IMR-90 (cell line): ENCODE data around the gene SLC26A1. TPM values are rescaled to one million over a fixed set of nuclear protein-coding genes. Genes with fewer than 3 reads are reported as not detected.

Source experiments
- ATAC-seq: fragments of 200-7000 bp; cut with Tn5 transposase; 2 replicates; pipeline ENCODE4 v1.9.1; 2020; ENCODE audit warnings: low read depth, mild to moderate bottlenecking, moderate library complexity
- BruUV-seq: library from RNA; stranded (reverse); fragments of 400-500 nt; replicated peaks from 2 replicates; lab custom pipeline; 2021; lab: Mats Ljungman, UMichigan
- CTCF ChIA-PET: fragments of 300-600 bp; formaldehyde crosslinking; extraction: SDS; loops from one replicate; lab custom pipeline; 2021; ENCODE audit warnings: antibody characterized with exemption; lab: Yijun Ruan, JAX
- POLR2A ChIA-PET: fragments of 300-600 bp; sonication (Branson Sonifier 250); formaldehyde crosslinking; loops from one replicate; lab custom pipeline; 2022; ENCODE audit warnings: antibody characterized with exemption; ENCODE audit not compliant: unreplicated experiment; lab: Charles Lee
- DNase-seq: peaks from one replicate; pipeline ENCODE4 v3.0.0; 2013
- H2AFZ ChIP-seq: replicated peaks from 2 replicates; pipeline ENCODE3; 2013; ENCODE audit warnings: low read length, mild to moderate bottlenecking; ENCODE audit not compliant: poor library complexity
- H2AK5ac ChIP-seq: 2 replicates; pipeline ENCODE4 v1.6.1; 2013; ENCODE audit warnings: low read depth, low read length, inconsistent platforms
- H2AK9ac ChIP-seq: replicated peaks from 2 replicates; pipeline ENCODE3; 2013; ENCODE audit warnings: mild to moderate bottlenecking, low read depth, low read length, moderate library complexity; ENCODE audit not compliant: poor library complexity
- H2BK120ac ChIP-seq: 2 replicates; pipeline ENCODE4 v1.6.1; 2013; ENCODE audit warnings: low read depth, low read length, inconsistent platforms
- H2BK15ac ChIP-seq: 3 replicates; pipeline ENCODE4 v1.6.1; 2013; ENCODE audit warnings: low read depth, low read length, inconsistent platforms
- H2BK20ac ChIP-seq: 2 replicates; pipeline ENCODE4 v1.6.1; 2013; ENCODE audit warnings: low read depth, mild to moderate bottlenecking, inconsistent platforms, low read length, moderate library complexity
- H2BK5ac ChIP-seq: 2 replicates; pipeline ENCODE4 v1.6.1; 2013; ENCODE audit warnings: mild to moderate bottlenecking, low read depth, low read length, inconsistent platforms; ENCODE audit not compliant: poor library complexity, severe bottlenecking
- H3K14ac ChIP-seq: replicated peaks from 2 replicates; pipeline ENCODE4 v1.6.1; 2013; ENCODE audit warnings: low read depth, low read length, inconsistent platforms
- H3K18ac ChIP-seq: 2 replicates; pipeline ENCODE4 v1.6.1; 2013; ENCODE audit warnings: low read depth, low read length, control low read depth
- H3K23ac ChIP-seq: 2 replicates; pipeline ENCODE4 v1.6.1; 2013; ENCODE audit warnings: low read depth, low read length, inconsistent platforms
- H3K27ac ChIP-seq: 2 replicates; pipeline ENCODE4 v1.5.1; 2013; ENCODE audit warnings: mild to moderate bottlenecking, control low read depth, low read length; ENCODE audit not compliant: insufficient read depth
- H3K27me3 ChIP-seq: 2 replicates; pipeline ENCODE4 v1.6.1; 2013; ENCODE audit warnings: low read length; ENCODE audit not compliant: control insufficient read depth, insufficient read depth
- H3K36me3 ChIP-seq: 2 replicates; pipeline ENCODE4 v1.6.1; 2013; ENCODE audit warnings: low read length, mixed read lengths; ENCODE audit not compliant: control insufficient read depth, insufficient read depth
- H3K4ac ChIP-seq: 2 replicates; pipeline ENCODE4 v1.6.1; 2013; ENCODE audit warnings: low read depth, low read length, inconsistent platforms
- H3K4me1 ChIP-seq: 2 replicates; pipeline ENCODE4 v1.6.1; 2013; ENCODE audit warnings: low read length, mixed read lengths; ENCODE audit not compliant: control insufficient read depth, insufficient read depth
- H3K4me2 ChIP-seq: 2 replicates; pipeline ENCODE4 v1.6.1; 2013; ENCODE audit warnings: low read depth, mild to moderate bottlenecking, control low read depth, low read length, moderate library complexity
- H3K4me3 ChIP-seq: 2 replicates; pipeline ENCODE4 v1.5.1; 2013; ENCODE audit warnings: low read depth, mild to moderate bottlenecking, control low read depth, low read length, moderate library complexity; ENCODE audit not compliant: insufficient read depth
- H3K56ac ChIP-seq: 2 replicates; pipeline ENCODE4 v1.6.1; 2013; ENCODE audit warnings: low read length, inconsistent platforms; ENCODE audit not compliant: insufficient read depth; ENCODE audit errors: extremely low read depth
- H3K79me1 ChIP-seq, 2 experiments: 2 replicates each; pipeline ENCODE4 v1.6.1; 2013; ENCODE audit warnings: low read length in 2 of 2, inconsistent platforms in 1 of 2, low read depth in 1 of 2
- H3K9ac ChIP-seq: 2 replicates; pipeline ENCODE4 v1.6.1; 2013; ENCODE audit warnings: low read depth, low read length, control low read depth
- H3K9me1 ChIP-seq: 2 replicates; pipeline ENCODE4 v1.6.1; 2013; ENCODE audit warnings: low read length, inconsistent platforms; ENCODE audit not compliant: insufficient read depth
- H3K9me3 ChIP-seq: 2 replicates; pipeline ENCODE4 v1.6.1; 2013; ENCODE audit warnings: low read length; ENCODE audit not compliant: control insufficient read depth, insufficient read depth
- H4K20me1 ChIP-seq: 2 replicates; pipeline ENCODE4 v1.6.1; 2013; ENCODE audit warnings: low read length, inconsistent platforms; ENCODE audit not compliant: insufficient read depth
- H4K5ac ChIP-seq: 2 replicates; pipeline ENCODE4 v1.6.1; 2013; ENCODE audit warnings: mild to moderate bottlenecking, low read depth, low read length, control low read depth
- H4K8ac ChIP-seq, 2 experiments: 2 replicates each; pipeline ENCODE4 v1.6.1; 2013; ENCODE audit warnings: low read depth in 2 of 2, low read length in 2 of 2, control low read depth in 1 of 2, inconsistent platforms in 1 of 2
- H4K91ac ChIP-seq: 2 replicates; pipeline ENCODE4 v1.6.1; 2013; ENCODE audit warnings: low read depth, low read length, inconsistent platforms; ENCODE audit not compliant: insufficient read depth
- BHLHE40 ChIP-seq: fragments of 150-350 bp; IDR thresholded peaks from 2 replicates; pipeline ENCODE4 v1.6.1; 2016; ENCODE audit warnings: mild to moderate bottlenecking, low read depth, low read length
- CEBPB ChIP-seq: IDR thresholded peaks from 2 replicates; pipeline ENCODE4 v1.6.1; 2012; ENCODE audit warnings: low read depth, low read length, improper control_type of control experiment
- CHD1 ChIP-seq: IDR thresholded peaks from 2 replicates; pipeline ENCODE4 v1.6.1; 2012; ENCODE audit warnings: low read depth, low read length, improper control_type of control experiment
- CTCF ChIP-seq: conservative IDR thresholded peaks from 2 replicates; pipeline ENCODE4 v1.5.1; 2012; ENCODE audit warnings: mild to moderate bottlenecking, low read depth, low read length, improper control_type of control experiment
- FOS ChIP-seq: fragments of 150-350 bp; IDR thresholded peaks from 2 replicates; pipeline ENCODE4 v1.6.1; 2016; ENCODE audit warnings: low read depth, low read length
- MAFK ChIP-seq: IDR thresholded peaks from 2 replicates; pipeline ENCODE4 v1.6.1; 2012; ENCODE audit warnings: low read depth, low read length, improper control_type of control experiment
- MAZ ChIP-seq: IDR thresholded peaks from 2 replicates; pipeline ENCODE4 v1.6.1; 2012; ENCODE audit warnings: low read depth, mild to moderate bottlenecking, low read length, improper control_type of control experiment, moderate library complexity, borderline replicate concordance
- MXI1 ChIP-seq: IDR thresholded peaks from 2 replicates; pipeline ENCODE4 v1.6.1; 2012; ENCODE audit warnings: low read depth, mild to moderate bottlenecking, low read length, moderate library complexity, borderline replicate concordance
- POLR2A ChIP-seq: IDR thresholded peaks from 2 replicates; pipeline ENCODE4 v1.6.1; 2012; ENCODE audit warnings: mild to moderate bottlenecking, low read depth, low read length
- RAD21 ChIP-seq: IDR thresholded peaks from 2 replicates; pipeline ENCODE4 v1.6.1; 2012; ENCODE audit warnings: low read length, improper control_type of control experiment
- RCOR1 ChIP-seq: IDR thresholded peaks from 2 replicates; pipeline ENCODE4 v1.6.1; 2012; ENCODE audit warnings: mild to moderate bottlenecking, low read length, improper control_type of control experiment; ENCODE audit not compliant: insufficient replicate concordance
- RFX5 ChIP-seq: IDR thresholded peaks from 2 replicates; pipeline ENCODE4 v1.8.0; 2012; ENCODE audit warnings: low read depth, mild to moderate bottlenecking, low read length, moderate library complexity
- SMC3 ChIP-seq: fragments of 150-350 bp; IDR thresholded peaks from 2 replicates; pipeline ENCODE4 v1.6.1; 2016; ENCODE audit warnings: low read depth, mild to moderate bottlenecking, antibody characterized with exemption, low read length, moderate library complexity
- USF2 ChIP-seq: fragments of 150-350 bp; IDR thresholded peaks from 2 replicates; pipeline ENCODE4 v1.6.1; 2017; ENCODE audit warnings: mild to moderate bottlenecking, antibody characterized with exemption, low read length, low read depth
- WGBS, 2 experiments: methylation state at CpG; one replicate each; pipeline versions ENCODE4 v1.1.5 to v1.1.7; 2013; ENCODE audit warnings: missing lambda C conversion rate in 2 of 2; ENCODE audit not compliant: insufficient read length in 1 of 2; ENCODE audit errors: extremely low coverage in 2 of 2; 5-methylcytosine and 5-hydroxymethylcytosine counted together
- dilution Hi-C: fragments of 300-500 bp; cut with HindIII; formaldehyde crosslinking; loops from one replicate; pipeline ENCODE4 v1.14.3; 2018; ENCODE audit warnings: low sequenced_read_pairs; ENCODE audit not compliant: unreplicated experiment
- in situ Hi-C: fragments of 300-500 bp; cut with MboI; formaldehyde crosslinking; loops from 3 replicates; pipeline ENCODE4 v1.14.3; 2019; ENCODE audit warnings: low sequenced_read_pairs, inconsistent platforms, mixed read lengths
- intact Hi-C: fragments of 100-400 bp; cut with micrococcal nuclease; formaldehyde crosslinking; loops from 2 replicates; pipeline ENCODE4 v1.10.0; 2022
- polyA plus RNA-seq, 3 experiments: library from polyadenylated mRNA; depleted of rRNA; stranded (reverse); fragments of >200 nt; gene quantifications; 2 replicates each; pipeline ENCODE4 v1.2.3, GENCODE V29; 2012; ENCODE audit warnings: low replicate concordance in 1 of 3
- total RNA-seq: library from RNA; depleted of rRNA; stranded (reverse); fragments of >200 nt; gene quantifications from 2 replicates; pipeline ENCODE4 v1.2.3, GENCODE V29; 2012

Gene SLC26A1
- total and polyA plus RNA-seq, 2 of the 4 experiments (the other 2 are of a cell fraction) = 0.09 TPM; not detected in 1

- H2BK15ac ChIP-seq = no peak overlapping the region
- no peak overlapping the region for H3K27ac ChIP-seq
- no peak for TF ChIP-seq FOS
- TF ChIP-seq RFX5 = no peak
- TF ChIP-seq CTCF = no peak
- TF ChIP-seq RCOR1 = no peak
- TF ChIP-seq SMC3 = no peak
- TF ChIP-seq USF2 = no peak
- no peak for TF ChIP-seq MAZ
- TF ChIP-seq BHLHE40 = no peak
- TF ChIP-seq CHD1 = no peak
- TF ChIP-seq RAD21 = no peak
- TF ChIP-seq MXI1 = no peak
- TF ChIP-seq CEBPB = no peak
- no peak for TF ChIP-seq MAFK
- no peak for TF ChIP-seq POLR2A
- no peak overlapping the region for H3K18ac ChIP-seq
- POLR2A ChIA-PET = no interaction called here
- H3K27me3 ChIP-seq = peaks cover 66% of the 10 kb centered on the region
- no peak overlapping the region for H2BK5ac ChIP-seq
- H3K4me2 ChIP-seq = no peak overlapping the region
- H3K23ac ChIP-seq = no peak overlapping the region
- BruUV-seq = no TSS peak
- no peak overlapping the region for H2AK5ac ChIP-seq
- no peaks in the 10 kb centered on the region for H3K36me3 ChIP-seq
- no peak overlapping the region for H2BK20ac ChIP-seq
- WGBS, 2 experiments = 50% methylated on average over 4 of the region's 18 CpGs; no CpG with 5 or more reads in 1 of the 2 experiments
- H2AK9ac ChIP-seq = no peak overlapping the region
- dilution Hi-C loops = no loop called here
- H3K79me1 ChIP-seq = no peaks in the 10 kb centered on the region
- no peak overlapping the region for H4K8ac ChIP-seq
- H4K91ac ChIP-seq = no peak overlapping the region
- no peak overlapping the region for H4K5ac ChIP-seq
- H3K4me3 ChIP-seq = no peak overlapping the region
- H3K56ac ChIP-seq = no peak overlapping the region
- H3K4me1 ChIP-seq = peaks cover 4% of the 10 kb centered on the region; the same call in 1 of the 2 replicates
- no peak overlapping the region for H3K9ac ChIP-seq
- no peak overlapping the region for H3K4ac ChIP-seq
- H3K9me1 ChIP-seq = no peaks in the 10 kb centered on the region
- no peak overlapping the region for H3K14ac ChIP-seq
- ATAC-seq = no peak
- in situ Hi-C loops = no loop called here
- no peak overlapping the region for H2BK120ac ChIP-seq
- CTCF ChIA-PET = no interaction called here
- intact Hi-C loops = no loop called here
- H3K9me3 ChIP-seq = no peaks in the 10 kb centered on the region; the same call in 1 of the 2 replicates
- H2AFZ ChIP-seq = no peak overlapping the region
- no peak for DNase-seq
- H4K20me1 ChIP-seq = peaks cover 11% of the 10 kb centered on the region
Measured at GRCh38 chr4:999882-1000425, 6.8 kb upstream of the SLC26A1 start.
